GM19238 (cell line): Measurements from ENCODE around the gene ERMARD.

Experiments used
- DNase-seq: peaks from one replicate; pipeline ENCODE4 v3.0.0; 2011; ENCODE audit warnings: low spot score; ENCODE audit not compliant: insufficient read length

ERMARD gene

GRCh38 chr6:169801396-169802160 lies 50.2 kb downstream of the ERMARD start:
- DNase-seq, result no peak

GRCh38 chr6:169802790-169803189 lies 51.4 kb downstream of the ERMARD start:
- DNase-seq, result no peak

- DNase-seq, result no peak
Measured at GRCh38 chr6:169803271-169803811, 51.9 kb downstream of the ERMARD start.

GRCh38 chr6:169803816-169804340 lies 52.5 kb downstream of the ERMARD start:
- DNase-seq, result no peak

- DNase-seq, result no peak
Measured at GRCh38 chr6:169804427-169804826, 53.0 kb downstream of the ERMARD start.

GRCh38 chr6:169805242-169805838 lies 53.9 kb downstream of the ERMARD start:
- DNase-seq, result no peak

GRCh38 chr6:169806701-169807100 lies 55.3 kb downstream of the ERMARD start:
- no peak for DNase-seq

- no peak for DNase-seq
Measured at GRCh38 chr6:169807229-169807628, 55.8 kb downstream of the ERMARD start.

- no peak for DNase-seq
Measured at GRCh38 chr6:169807699-169808607, 56.5 kb downstream of the ERMARD start.

GRCh38 chr6:169808608-169808967 lies 57.2 kb downstream of the ERMARD start:
- no peak for DNase-seq

GRCh38 chr6:169809386-169809785 lies 58.0 kb downstream of the ERMARD start:
- no peak for DNase-seq

GRCh38 chr6:169810066-169810989 lies 58.9 kb downstream of the ERMARD start:
- no peak for DNase-seq

- no peak for DNase-seq
Measured at GRCh38 chr6:169811072-169811471, 59.6 kb downstream of the ERMARD start.

- DNase-seq, result no peak
Measured at GRCh38 chr6:169811521-169812256, 60.3 kb downstream of the ERMARD start.

- DNase-seq, result no peak
Measured at GRCh38 chr6:169812257-169812644, 60.8 kb downstream of the ERMARD start.

GRCh38 chr6:169813969-169814368 lies 62.5 kb downstream of the ERMARD start:
- no peak for DNase-seq

- DNase-seq, result no peak
Measured at GRCh38 chr6:169816054-169816453, 64.6 kb downstream of the ERMARD start.

GRCh38 chr6:169816975-169817374 lies 65.6 kb downstream of the ERMARD start:
- no peak for DNase-seq

GRCh38 chr6:169820358-169820757 lies 68.9 kb downstream of the ERMARD start:
- DNase-seq, result no peak

- DNase-seq, result no peak
Measured at GRCh38 chr6:169824021-169824420, 72.6 kb downstream of the ERMARD start.
